GM18873 (cell line): Measurements from ENCODE around the gene ZNF638.

Source experiments
- ATAC-seq: cut with Tn5 transposase; IDR thresholded peaks from one replicate; pipeline ENCODE4 v1.9.1; 2021; ENCODE audit warnings: mild to moderate bottlenecking, moderate library complexity, moderate number of reproducible peaks; ENCODE audit not compliant: unreplicated experiment, low FRiP score

Gene ZNF638

GRCh38 chr2:71453404-71454220 is 122.0 kb downstream of the ZNF638 start, which contains the start of gene DYSF:
TSS of gene DYSF (plus strand) at chr2:71453561.
- no peak for ATAC-seq

GRCh38 chr2:71454221-71455010 is 122.8 kb downstream of the ZNF638 start:
- no peak for ATAC-seq

GRCh38 chr2:71455011-71455740 is 123.6 kb downstream of the ZNF638 start:
- ATAC-seq: no peak

- ATAC-seq: no peak
Observed at GRCh38 chr2:71455741-71456569, 124.4 kb downstream of the ZNF638 start.

- no peak for ATAC-seq
Observed at GRCh38 chr2:71456617-71457016, 125.0 kb downstream of the ZNF638 start.

GRCh38 chr2:71457123-71457915 is 125.7 kb downstream of the ZNF638 start:
- ATAC-seq: no peak

- ATAC-seq: no peak
Observed at GRCh38 chr2:71457923-71458322, 126.3 kb downstream of the ZNF638 start.

- ATAC-seq: no peak
Observed at GRCh38 chr2:71458413-71459083, 127.0 kb downstream of the ZNF638 start.

GRCh38 chr2:71459084-71459431 is 127.5 kb downstream of the ZNF638 start:
- ATAC-seq: no peak

- no peak for ATAC-seq
Observed at GRCh38 chr2:71460056-71460455, 128.5 kb downstream of the ZNF638 start.

GRCh38 chr2:71460595-71461303 is 129.2 kb downstream of the ZNF638 start:
- ATAC-seq: no peak

- ATAC-seq: no peak
Observed at GRCh38 chr2:71461304-71461671, 129.7 kb downstream of the ZNF638 start.

- ATAC-seq: no peak
Observed at GRCh38 chr2:71462056-71462605, 130.5 kb downstream of the ZNF638 start.

GRCh38 chr2:71462641-71463341 is 131.2 kb downstream of the ZNF638 start:
- ATAC-seq: no peak

- no peak for ATAC-seq
Observed at GRCh38 chr2:71463342-71463654, 131.7 kb downstream of the ZNF638 start.

- no peak for ATAC-seq
Observed at GRCh38 chr2:71464389-71464788, 132.8 kb downstream of the ZNF638 start.

- no peak for ATAC-seq
Observed at GRCh38 chr2:71465356-71465755, 133.8 kb downstream of the ZNF638 start.

GRCh38 chr2:71465961-71466300 is 134.3 kb downstream of the ZNF638 start:
- ATAC-seq: no peak
